HG03342 (cell line): Measurements from ENCODE around the gene FRYL.

Experiments used
- ATAC-seq: cut with Tn5 transposase; IDR thresholded peaks from one replicate; pipeline ENCODE4 v1.9.1; 2021; ENCODE audit warnings: mild to moderate bottlenecking, moderate library complexity; ENCODE audit not compliant: unreplicated experiment

FRYL gene

DNA sequence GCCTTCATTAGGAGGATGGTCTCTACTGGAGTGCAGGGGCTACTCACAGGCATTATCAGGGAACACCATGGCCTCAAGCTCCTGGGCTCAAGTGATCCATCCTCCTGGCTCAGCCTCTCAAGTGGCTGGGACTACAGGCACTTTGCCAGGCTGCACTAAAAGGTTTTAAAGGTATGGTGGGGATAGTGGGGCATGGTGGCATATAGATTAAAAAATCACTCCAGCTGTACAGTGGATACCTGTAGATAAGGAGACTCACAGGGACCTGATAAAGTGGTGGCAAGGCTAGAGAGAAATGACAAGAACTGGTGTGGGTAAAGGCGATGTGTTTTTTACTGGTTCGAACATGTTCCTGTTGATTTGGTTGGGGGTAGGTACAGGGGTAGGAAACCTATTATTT lies 284.1 kb downstream of the FRYL start:
- ATAC-seq, result no peak

DNA sequence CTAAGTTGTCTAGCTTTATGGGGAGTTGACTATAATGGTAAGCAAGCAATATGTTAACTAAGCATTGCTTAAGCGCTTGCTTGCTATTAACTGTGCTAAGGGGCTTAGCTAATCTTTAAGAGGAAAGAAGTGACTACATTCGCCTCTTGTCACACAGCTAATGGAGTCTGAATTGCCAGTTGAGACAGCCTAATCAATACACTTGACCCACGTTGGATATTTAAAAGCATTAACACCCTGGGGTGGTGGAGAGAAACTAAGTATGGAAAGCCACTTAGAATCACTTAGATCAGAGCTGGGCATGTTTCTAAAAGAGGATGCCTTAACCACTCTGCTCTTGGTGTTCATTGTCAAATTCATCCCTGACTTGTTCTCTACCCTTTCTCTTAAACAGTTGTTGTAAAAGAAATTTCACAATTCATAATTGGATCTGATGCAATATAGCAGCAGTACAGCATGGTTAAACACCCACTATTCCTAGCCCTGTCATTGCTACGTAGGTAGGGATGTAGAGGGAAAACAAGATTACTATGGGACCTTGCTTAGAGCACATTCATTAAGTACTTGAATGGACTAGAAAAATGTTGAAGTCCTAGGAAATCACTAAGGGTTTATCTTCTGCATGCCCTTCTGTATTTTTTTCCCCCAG lies 286.5 kb downstream of the FRYL start:
- ATAC-seq, result no peak

- no peak for ATAC-seq
These were observed 288.4 kb downstream of the FRYL start for GRCh38 chr4:48491514-48492176.

- ATAC-seq, result no peak
These were observed 289.2 kb downstream of the FRYL start for GRCh38 chr4:48490680-48491513.

DNA sequence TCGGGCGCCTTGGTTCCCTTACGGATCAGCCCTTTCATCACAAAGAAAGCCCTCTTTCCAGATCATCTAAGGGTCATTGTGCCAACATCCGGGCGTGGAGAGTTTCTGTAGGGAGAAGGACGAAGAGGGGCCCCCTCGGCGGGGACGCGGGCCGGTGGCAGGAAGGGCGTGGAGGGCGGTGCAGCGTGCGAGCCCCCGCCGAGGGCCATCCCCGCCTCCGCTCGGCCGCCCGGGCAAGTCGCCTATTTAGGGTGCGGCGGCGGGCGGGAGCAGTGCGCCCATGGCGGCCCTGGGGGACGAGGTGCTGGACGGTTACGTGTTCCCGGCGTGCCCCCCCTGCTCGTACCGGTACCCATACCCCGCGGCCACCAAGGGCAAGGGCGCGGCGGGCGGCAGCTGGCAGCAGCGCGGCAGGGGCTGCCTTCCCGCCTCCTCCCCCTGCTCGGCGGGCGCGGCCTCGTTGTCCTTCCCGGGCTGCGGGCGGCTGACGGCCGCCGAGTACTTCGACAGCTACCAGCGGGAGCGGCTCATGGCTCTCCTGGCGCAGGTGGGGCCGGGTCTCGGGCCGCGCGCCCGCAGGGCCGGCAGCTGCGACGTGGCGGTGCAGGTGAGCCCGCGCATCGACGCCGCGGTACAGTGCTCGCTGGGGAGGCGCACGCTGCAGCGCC lies 289.9 kb downstream of the FRYL start, which contains the start of gene ZAR1:
Gene ZAR1 (plus strand): TSS at position 241 of the 668 bp plus-strand sequence. CDS start 40 bp downstream, at position 281.
- no peak for ATAC-seq

GRCh38 chr4:48489683-48490011 lies 290.4 kb downstream of the FRYL start:
- no peak for ATAC-seq

- no peak for ATAC-seq
These were observed 295.4 kb downstream of the FRYL start for GRCh38 chr4:48484494-48485168.

GRCh38 chr4:48483777-48484493 lies 296.1 kb downstream of the FRYL start:
- ATAC-seq, result no peak

- ATAC-seq, result no peak
These were observed 296.9 kb downstream of the FRYL start, which contains the start of gene SLC10A4 for GRCh38 chr4:48483006-48483776. Gene SLC10A4, plus strand, starts transcription at chr4:48483343. Its CDS starts 219 bp downstream, at chr4:48483562.

GRCh38 chr4:48481581-48481980 lies 298.5 kb downstream of the FRYL start:
- no peak for ATAC-seq

DNA sequence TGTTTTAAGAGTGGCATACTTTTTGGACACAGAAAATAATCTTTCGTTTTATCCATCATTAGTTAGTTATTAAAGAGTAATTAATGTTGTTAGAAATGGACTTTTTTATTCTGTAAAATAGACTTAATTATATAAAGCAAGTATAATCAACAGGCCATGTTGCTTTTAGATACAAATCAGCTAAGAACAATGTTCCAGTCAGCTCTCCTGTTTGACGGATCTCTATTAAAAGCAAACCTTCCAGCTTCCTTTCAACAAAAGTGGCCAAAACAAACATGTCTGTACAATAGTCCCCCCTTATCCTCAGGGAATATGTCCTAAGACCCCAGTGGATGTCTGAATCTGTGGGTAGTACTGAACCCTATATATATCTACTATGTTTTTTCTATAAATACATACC lies 301.8 kb downstream of the FRYL start:
- ATAC-seq, result no peak

DNA sequence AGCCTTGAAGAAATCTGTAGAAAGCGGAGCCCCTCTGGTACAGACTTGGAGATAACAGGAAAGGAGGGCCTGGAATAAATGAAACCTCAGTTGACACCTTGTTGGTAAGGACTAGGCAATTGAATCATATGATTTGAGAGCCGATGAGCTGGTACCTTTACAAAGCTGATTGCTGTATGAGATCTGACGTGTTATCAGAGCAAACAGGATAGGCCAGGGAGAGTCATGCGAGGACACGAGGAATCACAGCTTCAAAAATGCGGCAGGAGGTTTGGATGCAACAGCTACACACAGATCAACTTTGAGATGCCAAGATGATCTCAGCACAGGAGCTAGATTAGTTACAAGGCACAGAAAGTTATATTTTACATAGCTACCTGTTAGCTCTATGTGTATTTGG lies 304.3 kb downstream of the FRYL start:
- no peak for ATAC-seq

DNA sequence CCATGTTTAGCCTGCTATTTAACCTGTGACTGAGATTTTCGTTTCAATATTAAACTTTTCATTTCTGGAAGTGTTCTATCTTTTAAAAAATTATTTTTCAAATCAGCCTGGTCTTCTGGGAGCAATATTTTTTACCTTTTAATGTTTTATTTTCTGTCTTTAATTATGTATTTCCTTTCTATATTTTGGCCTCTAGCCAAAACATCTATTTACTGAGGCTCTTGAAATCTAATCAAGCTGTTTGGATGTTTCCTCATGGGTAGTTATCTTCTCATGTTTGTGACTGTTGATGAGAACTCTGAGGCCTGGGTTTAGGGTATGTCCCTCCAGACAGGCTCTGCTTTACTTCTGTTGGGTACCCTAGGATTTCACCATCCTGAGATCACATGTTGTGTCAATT lies 307.3 kb downstream of the FRYL start:
- no peak for ATAC-seq

DNA sequence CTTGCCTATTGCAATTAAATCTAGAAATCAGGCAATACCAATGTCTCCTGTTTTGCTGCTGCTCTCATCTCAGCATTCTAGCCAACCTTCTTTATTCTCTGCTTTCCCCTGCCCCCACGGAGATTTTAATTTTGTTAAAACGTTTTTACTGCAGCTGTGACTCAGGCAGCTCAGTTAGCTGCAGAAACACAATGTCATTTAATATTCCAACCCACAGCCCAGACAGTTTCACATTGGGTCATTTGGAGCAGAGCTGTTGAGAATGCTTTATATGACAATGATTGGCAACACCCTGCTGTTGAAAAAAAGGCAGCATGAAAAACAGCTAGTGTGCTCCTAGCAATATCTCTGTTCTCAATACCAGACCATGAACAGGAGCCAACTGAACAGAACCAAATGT lies 309.5 kb downstream of the FRYL start:
- no peak for ATAC-seq

DNA sequence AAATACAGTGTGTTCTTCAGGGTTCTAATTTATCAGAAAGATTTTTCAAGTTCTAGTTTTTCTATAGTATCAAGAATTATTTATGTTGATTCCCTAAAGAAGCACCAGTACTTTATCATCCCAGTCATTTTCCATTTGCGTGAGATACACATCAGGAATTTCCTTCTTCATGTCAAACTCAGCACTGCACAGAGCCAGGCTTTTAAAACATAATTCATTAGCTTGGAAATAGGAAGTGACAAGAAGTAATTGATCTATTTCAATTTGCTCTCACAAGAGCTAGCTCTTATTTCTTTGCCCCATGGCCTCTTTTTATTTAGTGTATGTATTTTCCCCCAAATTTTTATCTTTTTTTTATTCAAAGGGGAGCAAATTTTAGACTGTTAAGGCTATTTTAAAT lies 309.9 kb downstream of the FRYL start:
- no peak for ATAC-seq

DNA sequence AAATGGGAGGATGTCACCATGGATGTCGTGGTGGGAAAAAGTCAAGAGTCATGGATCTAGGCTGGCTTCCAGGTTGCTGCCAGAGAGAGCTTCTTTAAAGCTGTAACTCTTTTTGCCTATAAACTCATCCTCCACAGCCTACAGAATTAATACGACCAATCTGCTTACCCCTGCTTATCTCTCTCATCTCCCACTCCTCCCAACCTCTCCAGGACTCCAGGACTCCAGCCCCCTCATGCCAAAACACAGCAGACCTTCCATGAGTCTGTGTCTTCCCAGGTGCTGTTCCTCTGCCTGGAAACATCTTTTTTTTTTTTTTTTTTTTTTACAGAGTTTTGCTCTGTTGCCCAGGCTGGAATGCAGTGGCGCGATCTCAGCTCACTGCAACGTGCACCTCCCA lies 312.2 kb downstream of the FRYL start:
- no peak for ATAC-seq

GRCh38 chr4:48467442-48467841 lies 312.6 kb downstream of the FRYL start:
- ATAC-seq, result no peak

DNA sequence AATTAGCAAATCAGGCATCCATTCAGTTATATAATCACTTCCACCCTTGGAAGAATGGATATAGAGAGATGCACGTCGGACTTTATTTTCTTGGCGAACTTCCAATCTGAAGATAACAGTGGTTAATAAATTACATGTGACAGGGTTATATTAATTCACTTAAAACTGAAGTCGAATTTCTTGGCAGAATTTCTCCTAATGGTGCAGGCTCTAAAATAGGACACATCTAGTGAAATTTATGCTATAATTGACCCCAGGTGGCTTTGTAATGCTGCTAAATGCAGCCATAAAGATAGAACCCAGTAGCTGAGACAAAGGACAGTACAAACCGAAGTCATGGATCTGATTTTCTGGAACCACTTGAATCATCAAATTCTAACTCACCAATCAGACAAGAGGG lies 317.7 kb downstream of the FRYL start:
- ATAC-seq, result no peak

- no peak for ATAC-seq
These were observed 319.1 kb downstream of the FRYL start for GRCh38 chr4:48461000-48461399.
